HL-60 (cell line): ENCODE data around the gene ANXA11.

Source experiments
- POLR2AphosphoS5 ChIP-seq: IDR thresholded peaks from 2 replicates; pipeline ENCODE4 v1.6.1; 2012; ENCODE audit warnings: low read depth
- TF ChIP-seq, protein P1 (sequence below): IDR thresholded peaks from one replicate; pipeline ENCODE4 v1.5.1; 2011; ENCODE audit warnings: low read length, control low read depth, inconsistent platforms; ENCODE audit not compliant: insufficient read depth

DNA sequence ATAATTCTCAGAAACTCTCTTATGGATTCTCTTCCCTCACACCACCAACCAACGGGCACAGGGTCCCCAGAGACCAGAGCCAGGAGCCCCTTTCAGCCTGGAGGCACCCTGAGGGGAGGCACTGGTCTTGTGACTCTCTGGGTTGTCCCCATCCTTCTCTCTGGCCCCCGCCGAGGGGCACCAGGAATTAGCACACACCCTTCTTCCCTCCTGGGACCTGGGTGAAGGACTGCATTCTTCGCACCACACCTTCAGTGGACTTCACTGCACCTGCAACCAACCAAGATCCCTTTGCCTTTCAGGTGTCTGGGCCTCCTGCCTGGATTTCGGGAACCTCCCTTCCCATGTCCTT, 50.7 kb downstream of the ANXA11 start:
- TF ChIP-seq, protein P1, sequence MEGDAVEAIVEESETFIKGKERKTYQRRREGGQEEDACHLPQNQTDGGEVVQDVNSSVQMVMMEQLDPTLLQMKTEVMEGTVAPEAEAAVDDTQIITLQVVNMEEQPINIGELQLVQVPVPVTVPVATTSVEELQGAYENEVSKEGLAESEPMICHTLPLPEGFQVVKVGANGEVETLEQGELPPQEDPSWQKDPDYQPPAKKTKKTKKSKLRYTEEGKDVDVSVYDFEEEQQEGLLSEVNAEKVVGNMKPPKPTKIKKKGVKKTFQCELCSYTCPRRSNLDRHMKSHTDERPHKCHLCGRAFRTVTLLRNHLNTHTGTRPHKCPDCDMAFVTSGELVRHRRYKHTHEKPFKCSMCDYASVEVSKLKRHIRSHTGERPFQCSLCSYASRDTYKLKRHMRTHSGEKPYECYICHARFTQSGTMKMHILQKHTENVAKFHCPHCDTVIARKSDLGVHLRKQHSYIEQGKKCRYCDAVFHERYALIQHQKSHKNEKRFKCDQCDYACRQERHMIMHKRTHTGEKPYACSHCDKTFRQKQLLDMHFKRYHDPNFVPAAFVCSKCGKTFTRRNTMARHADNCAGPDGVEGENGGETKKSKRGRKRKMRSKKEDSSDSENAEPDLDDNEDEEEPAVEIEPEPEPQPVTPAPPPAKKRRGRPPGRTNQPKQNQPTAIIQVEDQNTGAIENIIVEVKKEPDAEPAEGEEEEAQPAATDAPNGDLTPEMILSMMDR, result no peak
- 0 out of 2 replicates have a peak, but pooled peaks have one; percentile 18 for TF ChIP-seq POLR2AphosphoS5
